K562 (cell line): Measurements from ENCODE around the gene ZKSCAN5. TPM values are rescaled to one million over a fixed set of nuclear protein-coding genes. Genes with fewer than 3 reads are reported as not detected.

Experiments used
- ASH1L ChIP-seq: fragments of 450-650 bp; IDR thresholded peaks from 2 replicates; pipeline ENCODE4 v1.6.1; 2018; ENCODE audit warnings: borderline replicate concordance, mild to moderate bottlenecking, low read depth; ENCODE audit not compliant: partially characterized antibody
- ATF2 ChIP-seq: sonication (generic); formaldehyde crosslinking; IDR thresholded peaks from 2 replicates; pipeline ENCODE4 v1.8.1; 2022; ENCODE audit warnings: missing genetic modification reagents
- CAMTA2 ChIP-seq: fragments of 250-450 bp; sonication (Bioruptor Pico); conservative IDR thresholded peaks from 2 replicates; pipeline ENCODE4 v1.5.1; 2022
- CREBBP ChIP-seq: IDR thresholded peaks from one replicate; pipeline ENCODE4 v1.6.1; 2012; ENCODE audit warnings: low read depth, mild to moderate bottlenecking, control low read depth, inconsistent platforms, low read length
- FOXP4 ChIP-seq: sonication (generic); formaldehyde crosslinking; IDR thresholded peaks from 2 replicates; pipeline ENCODE4 v1.8.0; 2022; ENCODE audit warnings: mild to moderate bottlenecking, missing genetic modification reagents, borderline replicate concordance
- MGA ChIP-seq: fragments of 450-650 bp; IDR thresholded peaks from 2 replicates; pipeline ENCODE4 v1.6.1; 2016; ENCODE audit warnings: mild to moderate bottlenecking, moderate library complexity
- SNAPC5 ChIP-seq: fragments of 250-450 bp; sonication (Bioruptor Pico); IDR thresholded peaks from 2 replicates; pipeline ENCODE4 v1.8.0; 2021; ENCODE audit warnings: moderate library complexity, mild to moderate bottlenecking, inconsistent platforms
- UBTF ChIP-seq, 2 experiments: IDR thresholded peaks; 2 replicates each; pipeline ENCODE4 v1.6.1; 2012; ENCODE audit warnings: improper control_type of control experiment in 2 of 2, low read depth in 2 of 2, low read length in 2 of 2, borderline replicate concordance in 1 of 2
- polyA plus RNA-seq, 8 experiments: library from polyadenylated mRNA; depleted of rRNA in 4 of 8; stranded (reverse) in 5 of 8; unstranded in 3 of 8; fragments of >200 nt; fragmentation: Nextera tagmentation in 2 of 8; fragmentation: Illumina TruSeq in 1 of 8; extraction: Ambion mirVana in 2 of 8; extraction: Trizol in 1 of 8; gene quantifications; 2 replicates each; pipeline versions ENCODE4 v1.2.1 to v1.2.3, GENCODE V29; 2011 to 2014; ENCODE audit warnings: inconsistent platforms in 1 of 8, missing spikeins in 1 of 8
- total RNA-seq, 7 experiments: library from RNA; depleted of rRNA in 6 of 7; stranded (reverse); fragments of >200 nt in 6 of 7; fragmentation: Illumina TruSeq in 2 of 7; extraction: Trizol in 2 of 7; gene quantifications; 2 replicates each; pipeline versions ENCODE4 v1.2.1 to v1.2.3, GENCODE V29; 2011 to 2021; ENCODE audit warnings: low replicate concordance in 1 of 7

The ZKSCAN5 gene
- total and polyA plus RNA-seq, 9 of the 15 experiments (the other 6 are each of a cell fraction or from before 2014, with no cell fraction given) = 4.2 to 19.0 (median 15.0) TPM

GRCh38 chr7:99472561-99473314, 31.7 kb upstream of the ZKSCAN5 start, which contains the start of gene ZNF789 (continued):
- no peak for TF ChIP-seq ATF2
- no peak for TF ChIP-seq FOXP4 (CRISPR knock-in tag)
- no peak for TF ChIP-seq SNAPC5 (CRISPR knock-in tag)
- peak; percentile 54; the same call in 1 of the 2 replicates for TF ChIP-seq MGA
- no peak for TF ChIP-seq CAMTA2
- peak in 1 of 2 experiments; percentile 59; a peak in 1 of 4 replicates for TF ChIP-seq UBTF (IDR thresholded peaks at IDR 0.05; ENCODE audit: borderline replicate concordance in 1 of 2, low read depth in 2 of 2, low read length in 2 of 2)
- no peak for TF ChIP-seq CREBBP
- TF ChIP-seq ASH1L = peak; percentile 83
